Mucosa of rectum (tissue), 2 donors: ENCODE data around the gene PLEKHG4B.

Source experiments
- H3K27ac ChIP-seq, 2 donors: one replicate each; pipeline ENCODE4 v1.7.0; 2013; ENCODE audit warnings: inconsistent platforms in 2 of 2, low read depth in 2 of 2, low read length in 2 of 2
- H3K27me3 ChIP-seq, 2 donors: one replicate each; pipeline ENCODE4 v1.7.0; 2013; ENCODE audit warnings: low read length in 2 of 2; ENCODE audit not compliant: control insufficient read depth in 2 of 2, insufficient read depth in 2 of 2
- H3K36me3 ChIP-seq, 2 donors: one replicate each; pipeline ENCODE4 v1.7.0; 2013; ENCODE audit warnings: low read length in 2 of 2; ENCODE audit not compliant: control insufficient read depth in 2 of 2, insufficient read depth in 2 of 2
- H3K4me1 ChIP-seq, 2 donors: one replicate each; pipeline ENCODE4 v1.7.0; 2013; ENCODE audit warnings: low read length in 2 of 2, mild to moderate bottlenecking in 1 of 2; ENCODE audit not compliant: control insufficient read depth in 2 of 2, insufficient read depth in 2 of 2
- H3K4me3 ChIP-seq, 2 donors: one replicate each; pipeline ENCODE4 v1.7.0; 2013; ENCODE audit warnings: low read length in 2 of 2
- H3K9ac ChIP-seq, 2 donors: one replicate each; pipeline ENCODE4 v1.7.0; 2013; ENCODE audit warnings: low read length in 2 of 2, low read depth in 1 of 2, mild to moderate bottlenecking in 1 of 2
- H3K9me3 ChIP-seq, 2 donors: one replicate each; pipeline ENCODE4 v1.7.0; 2013; ENCODE audit warnings: low read length in 2 of 2; ENCODE audit not compliant: control insufficient read depth in 2 of 2
- donor health status: healthy.
- donor health status: Normal muscosa, but diverticular disease.

Gene PLEKHG4B

GRCh38 chr5:107526-107925, 15.6 kb downstream of the PLEKHG4B start:
- Histone ChIP-seq H3K27ac (no peak overlapping the region), H3K9ac (no peak overlapping the region), H3K9me3 (no peaks in the 10 kb centered on the region), H3K4me1 (no peaks in the 10 kb centered on the region), H3K36me3 (no peaks in the 10 kb centered on the region), H3K4me3 (no peak overlapping the region), H3K27me3 (no peaks in the 10 kb centered on the region)

GRCh38 chr5:109826-110225, 17.9 kb downstream of the PLEKHG4B start:
- H3K27ac ChIP-seq: no peak overlapping the region
- no peaks in the 10 kb centered on the region for H3K27me3 ChIP-seq
- no peak overlapping the region for H3K4me3 ChIP-seq
- H3K9me3 ChIP-seq: no peaks in the 10 kb centered on the region
- H3K36me3 ChIP-seq: no peaks in the 10 kb centered on the region
- no peaks in the 10 kb centered on the region for H3K4me1 ChIP-seq
- H3K9ac ChIP-seq: no peak overlapping the region

DNA sequence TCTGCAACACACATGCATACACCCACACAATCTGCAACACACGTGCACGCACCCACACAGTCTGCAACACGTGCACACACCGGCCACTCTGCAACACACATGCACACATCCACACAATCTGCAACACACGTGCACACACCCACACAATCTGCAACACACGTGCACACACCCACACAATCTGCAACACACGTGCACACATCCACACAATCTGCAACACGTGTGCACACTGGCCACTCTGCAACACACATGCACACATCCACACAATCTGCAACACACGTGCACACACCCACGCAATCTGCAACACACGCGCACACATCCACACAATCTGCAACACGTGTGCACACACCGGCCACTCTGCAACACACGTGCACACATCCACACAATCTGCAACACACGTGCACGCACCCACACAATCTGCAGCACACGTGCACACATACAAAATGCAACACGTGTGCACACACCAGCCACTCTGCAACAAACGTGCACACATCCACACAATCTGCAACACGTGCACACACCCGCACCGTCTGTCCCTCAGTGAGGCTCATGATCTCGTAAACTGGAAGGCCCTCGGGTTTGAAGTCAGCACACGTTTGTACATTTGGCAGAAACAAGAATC, 18.4 kb downstream of the PLEKHG4B start:
- Histone ChIP-seq H3K27me3 (no peaks in the 10 kb centered on the region), H3K36me3 (no peaks in the 10 kb centered on the region), H3K9ac (no peak overlapping the region), H3K4me1 (no peaks in the 10 kb centered on the region), H3K4me3 (no peak overlapping the region), H3K9me3 (no peaks in the 10 kb centered on the region), H3K27ac (no peak overlapping the region)

GRCh38 chr5:111171-111570, 19.2 kb downstream of the PLEKHG4B start:
- no peak overlapping the region for H3K9ac ChIP-seq
- H3K36me3 ChIP-seq: no peaks in the 10 kb centered on the region
- no peak overlapping the region for H3K4me3 ChIP-seq
- no peaks in the 10 kb centered on the region for H3K9me3 ChIP-seq
- no peak overlapping the region for H3K27ac ChIP-seq
- H3K27me3 ChIP-seq: no peaks in the 10 kb centered on the region
- no peaks in the 10 kb centered on the region for H3K4me1 ChIP-seq

DNA sequence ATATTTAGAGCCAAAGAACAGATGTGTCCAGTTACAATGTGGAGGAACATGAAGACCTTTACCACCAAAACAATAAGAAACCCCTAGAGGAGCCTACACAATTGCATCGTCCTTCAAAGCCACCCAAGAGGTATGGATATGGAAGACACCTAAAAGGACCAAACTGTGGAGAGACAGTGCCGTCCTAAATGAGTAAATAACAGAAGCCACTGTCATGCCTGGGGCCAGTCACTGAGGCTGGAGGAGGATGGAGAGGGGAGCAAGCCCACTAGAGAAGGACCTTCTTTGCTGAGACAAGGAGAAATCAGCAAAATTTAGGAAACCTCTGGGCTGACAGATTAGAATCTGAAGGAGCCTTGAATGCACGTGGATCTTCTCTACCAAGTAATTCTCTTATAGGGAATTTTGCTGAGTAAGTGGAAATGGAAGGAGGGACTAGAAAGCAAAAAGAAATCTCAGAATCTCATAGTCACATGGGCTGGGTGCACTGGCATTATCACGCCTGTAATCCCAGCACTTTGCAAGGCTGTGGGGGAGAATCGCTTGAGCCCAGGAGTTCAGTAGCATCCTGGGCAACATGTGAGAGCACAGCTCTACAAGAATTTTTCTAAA, 27.6 kb downstream of the PLEKHG4B start:
- Histone ChIP-seq H3K4me1 (no peaks in the 10 kb centered on the region), H3K27me3 (no peaks in the 10 kb centered on the region), H3K36me3 (no peaks in the 10 kb centered on the region), H3K9me3 (no peaks in the 10 kb centered on the region), H3K4me3 (no peak overlapping the region), H3K9ac (no peak overlapping the region), H3K27ac (no peak overlapping the region)

DNA sequence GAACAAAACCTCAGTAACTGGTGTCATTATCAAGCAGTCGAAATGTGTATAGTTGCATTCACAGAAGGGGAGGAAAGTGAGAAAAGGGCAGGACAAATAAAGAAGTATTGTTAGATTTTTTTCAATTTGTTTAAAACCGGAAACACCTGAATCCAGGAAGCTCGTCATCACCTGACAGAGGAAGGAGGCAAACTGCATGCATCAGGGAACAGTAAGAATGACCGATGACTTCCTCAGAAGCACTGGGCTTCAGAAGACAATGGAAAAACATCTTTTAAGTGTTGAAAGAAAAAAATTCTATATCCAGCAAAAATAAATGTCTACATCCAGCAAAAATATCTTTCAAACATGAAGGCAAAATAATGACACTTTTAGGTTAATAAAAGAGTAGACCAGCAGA, 29.5 kb downstream of the PLEKHG4B start:
- peaks cover 0 to 4% of the 10 kb centered on the region in 2 donors for H3K9me3 ChIP-seq
- H3K9ac ChIP-seq: no peak overlapping the region
- no peaks in the 10 kb centered on the region for H3K27me3 ChIP-seq
- H3K4me1 ChIP-seq: no peaks in the 10 kb centered on the region
- no peak overlapping the region for H3K4me3 ChIP-seq
- no peak overlapping the region for H3K27ac ChIP-seq
- no peaks in the 10 kb centered on the region for H3K36me3 ChIP-seq

GRCh38 chr5:125815-126214, 33.8 kb downstream of the PLEKHG4B start:
- H3K4me1 ChIP-seq: no peaks in the 10 kb centered on the region
- no peaks in the 10 kb centered on the region for H3K36me3 ChIP-seq
- peaks cover 0 to 4% of the 10 kb centered on the region in 2 donors for H3K9me3 ChIP-seq
- no peak overlapping the region for H3K27ac ChIP-seq
- H3K9ac ChIP-seq: no peak overlapping the region
- H3K27me3 ChIP-seq: peaks cover 0 to 4% of the 10 kb centered on the region in 2 donors
- H3K4me3 ChIP-seq: no peak overlapping the region

DNA sequence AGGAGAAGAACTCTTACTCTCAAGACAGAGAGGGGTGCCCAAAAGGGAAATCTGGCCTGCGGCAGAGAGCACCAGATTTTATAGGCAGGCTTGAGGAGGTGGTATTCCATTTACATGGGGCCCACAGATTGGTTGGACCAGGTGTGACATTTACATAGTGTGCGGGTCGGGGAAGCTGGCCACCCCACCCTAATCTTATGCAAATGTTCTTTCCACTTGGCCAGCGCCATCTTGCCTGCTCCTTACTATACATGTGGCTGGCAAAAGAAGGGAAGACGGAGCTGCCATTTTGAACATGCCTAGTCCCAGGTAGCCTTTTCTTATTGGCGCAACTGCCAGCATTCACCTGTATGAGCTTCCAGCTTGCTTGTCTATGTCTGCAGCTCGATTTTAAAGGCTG, 34.8 kb downstream of the PLEKHG4B start:
- H3K27ac ChIP-seq: no peak overlapping the region
- H3K9ac ChIP-seq: no peak overlapping the region
- peaks cover 0 to 4% of the 10 kb centered on the region in 2 donors for H3K27me3 ChIP-seq
- peaks cover 0 to 4% of the 10 kb centered on the region in 2 donors for H3K9me3 ChIP-seq
- H3K4me1 ChIP-seq: no peaks in the 10 kb centered on the region
- no peaks in the 10 kb centered on the region for H3K36me3 ChIP-seq
- H3K4me3 ChIP-seq: no peak overlapping the region

DNA sequence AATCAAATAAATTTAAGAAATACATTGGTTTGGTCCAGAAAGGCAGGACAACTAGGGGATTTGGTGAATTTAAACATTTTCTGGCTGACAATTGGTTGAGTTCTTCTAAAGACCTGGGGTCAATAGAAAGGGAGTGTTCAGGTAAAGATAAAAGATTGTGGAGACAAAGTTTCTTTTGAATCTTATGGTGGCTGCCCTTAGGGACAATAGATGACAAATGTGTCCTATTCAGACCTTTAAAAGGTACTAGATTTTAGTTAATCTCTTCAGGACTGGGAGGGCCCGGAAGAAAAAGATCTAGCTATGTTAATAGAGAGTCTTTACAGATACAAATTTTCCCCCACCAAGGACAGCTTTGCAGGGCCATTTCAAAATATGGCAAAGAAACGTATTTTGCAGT, 35.9 kb downstream of the PLEKHG4B start:
- H3K4me1 ChIP-seq: no peaks in the 10 kb centered on the region
- no peak overlapping the region for H3K27ac ChIP-seq
- no peak overlapping the region for H3K4me3 ChIP-seq
- H3K36me3 ChIP-seq: no peaks in the 10 kb centered on the region
- no peak overlapping the region for H3K9ac ChIP-seq
- H3K27me3 ChIP-seq: peaks cover 0 to 4% of the 10 kb centered on the region in 2 donors
- H3K9me3 ChIP-seq: peaks cover 0 to 4% of the 10 kb centered on the region in 2 donors

GRCh38 chr5:128446-128845, 36.5 kb downstream of the PLEKHG4B start:
- Histone ChIP-seq H3K27me3 (peaks cover 0 to 4% of the 10 kb centered on the region in 2 donors), H3K4me1 (no peaks in the 10 kb centered on the region), H3K36me3 (no peaks in the 10 kb centered on the region), H3K27ac (no peak overlapping the region), H3K9me3 (peaks cover 0 to 4% of the 10 kb centered on the region in 2 donors), H3K9ac (no peak overlapping the region), H3K4me3 (no peak overlapping the region)
